Measurements from ENCODE around the gene GNB5.

Gene GNB5

DNA sequence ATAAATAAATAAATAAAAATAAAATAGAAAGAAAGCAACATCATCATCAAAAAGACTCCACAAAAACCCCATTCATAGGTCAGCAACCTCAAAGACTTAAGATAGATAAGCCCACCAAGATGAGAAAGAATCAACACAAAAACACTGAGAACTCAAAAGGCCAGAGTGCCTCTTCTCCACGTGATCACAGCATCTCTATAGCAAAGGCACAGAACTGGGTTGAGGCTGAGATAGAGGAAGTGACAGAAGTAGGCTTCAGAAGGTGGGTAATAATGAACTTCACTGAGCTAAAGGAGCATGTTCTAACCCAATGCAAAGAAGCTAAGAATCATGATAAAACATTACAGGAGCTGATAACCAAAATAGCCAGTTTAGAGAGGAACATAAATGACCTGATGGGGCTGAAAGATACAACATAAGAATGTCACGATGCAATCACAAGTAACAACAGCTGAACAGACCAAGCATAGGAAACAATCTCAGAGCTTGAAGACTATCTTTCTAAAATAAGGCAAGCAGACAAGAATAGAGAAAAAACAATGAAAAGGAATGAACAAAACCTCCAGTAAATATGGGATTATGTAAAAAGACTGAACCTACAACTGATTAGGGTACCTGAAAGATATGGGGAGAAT is 26.4 kb downstream of the GNB5 start:
- DNase-seq = no peak

DNA sequence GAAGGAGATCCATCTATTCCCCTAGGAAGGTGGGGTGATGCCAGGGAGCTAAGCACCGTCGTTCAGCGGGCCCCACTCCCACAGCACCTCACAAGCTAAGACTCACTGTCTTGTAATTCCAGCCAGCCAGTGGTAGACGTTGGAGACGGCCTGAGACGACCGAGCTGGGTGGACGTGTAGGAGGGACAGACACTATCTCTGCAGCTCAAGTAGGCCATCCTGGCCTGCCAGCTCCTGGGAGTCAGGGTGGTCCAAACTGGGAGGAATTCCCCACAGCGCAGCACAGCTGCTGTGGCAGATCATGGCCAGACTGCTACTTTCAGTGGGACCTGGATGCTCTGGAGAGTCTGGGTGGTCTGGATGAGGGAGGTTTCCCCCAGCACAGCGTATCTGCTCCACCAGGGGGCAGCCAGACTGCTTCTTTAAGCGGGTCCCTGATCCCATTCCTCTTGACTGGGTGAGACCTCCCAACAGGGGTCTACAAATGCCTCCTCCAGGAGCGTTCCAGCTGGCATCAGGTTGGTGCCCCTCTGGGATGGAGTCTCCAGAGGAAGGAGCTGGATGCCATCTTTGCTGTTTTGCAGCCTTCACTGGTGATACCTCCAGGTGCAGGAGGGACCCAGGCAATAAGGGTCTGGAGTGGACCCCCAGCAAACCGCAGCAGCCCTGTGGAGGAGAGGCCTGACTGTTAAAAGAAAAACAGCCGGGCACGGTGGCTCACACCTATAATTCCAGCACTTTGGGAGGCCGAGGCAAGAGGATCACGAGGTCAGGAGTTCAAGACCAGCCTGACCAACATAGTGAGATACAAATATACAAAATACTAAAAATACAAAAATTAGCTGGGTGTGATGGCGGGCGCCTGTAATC is 27.6 kb downstream of the GNB5 start:
- DNase-seq = no peak

DNA sequence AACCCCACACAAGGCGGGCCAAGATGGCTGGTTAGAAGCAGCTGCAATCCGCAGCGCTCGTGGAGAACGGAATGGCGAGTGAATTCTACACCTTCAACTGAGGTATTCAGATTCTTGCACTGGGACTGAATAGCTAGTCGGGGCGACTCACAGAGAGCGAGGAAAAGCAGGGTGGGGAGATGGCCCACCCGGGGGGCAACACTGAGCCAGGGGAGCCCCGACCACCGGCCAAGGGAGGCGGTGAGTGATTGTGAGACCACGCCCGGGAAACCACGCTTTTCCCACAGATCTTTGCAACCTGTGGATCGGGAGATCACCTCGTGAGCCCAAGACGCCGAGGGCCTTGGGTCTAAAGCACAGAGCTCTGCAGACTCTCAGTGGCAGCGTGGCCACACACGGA is 28.3 kb downstream of the GNB5 start:
- DNase-seq = no peak

DNA sequence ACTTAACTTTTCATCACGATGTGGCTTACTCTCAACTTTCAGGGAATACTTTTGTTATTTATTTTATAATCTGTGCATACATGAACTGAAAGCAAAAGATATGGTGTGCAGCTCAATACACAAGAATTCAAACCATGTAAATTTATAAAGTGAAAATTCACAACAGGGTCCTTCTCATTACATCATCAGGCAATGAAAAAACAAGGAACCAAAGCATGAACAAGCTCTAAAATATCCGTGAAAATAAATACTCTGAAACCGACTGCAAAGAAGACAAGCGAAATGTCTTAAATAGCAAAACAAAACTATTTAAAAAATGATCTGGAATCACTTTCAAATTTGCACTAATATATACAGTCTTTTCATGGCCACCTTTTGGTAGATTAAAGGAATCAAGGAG is 28.9 kb downstream of the GNB5 start:
- DNase-seq = no peak

DNA sequence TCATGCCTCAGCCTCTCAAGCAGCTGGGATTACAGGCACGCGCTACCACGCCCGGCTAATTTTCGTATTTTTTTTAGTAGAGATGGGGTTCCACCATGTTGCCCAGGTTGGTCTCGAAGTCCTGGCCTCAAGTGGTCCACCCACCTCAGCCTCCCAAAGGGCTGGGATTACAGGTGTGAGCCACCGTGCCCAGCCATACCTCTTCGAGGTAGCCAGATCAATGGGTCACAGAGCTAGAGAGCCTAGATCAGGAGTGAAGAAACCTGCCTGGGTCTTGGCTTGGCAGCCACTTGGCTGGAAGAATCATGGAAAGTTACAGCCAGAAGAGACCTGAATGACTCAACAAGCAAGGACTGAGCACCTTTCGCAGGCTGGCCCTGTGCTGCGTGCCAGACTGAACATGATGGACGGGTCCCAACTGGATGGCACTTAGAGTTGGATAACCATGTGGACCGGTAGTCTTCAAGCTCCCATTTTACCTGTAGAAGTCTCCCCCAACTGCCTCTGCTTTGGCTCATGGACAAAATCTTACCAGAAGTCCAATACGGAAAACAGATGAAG is 29.7 kb downstream of the GNB5 start:
- no peak for DNase-seq

DNA sequence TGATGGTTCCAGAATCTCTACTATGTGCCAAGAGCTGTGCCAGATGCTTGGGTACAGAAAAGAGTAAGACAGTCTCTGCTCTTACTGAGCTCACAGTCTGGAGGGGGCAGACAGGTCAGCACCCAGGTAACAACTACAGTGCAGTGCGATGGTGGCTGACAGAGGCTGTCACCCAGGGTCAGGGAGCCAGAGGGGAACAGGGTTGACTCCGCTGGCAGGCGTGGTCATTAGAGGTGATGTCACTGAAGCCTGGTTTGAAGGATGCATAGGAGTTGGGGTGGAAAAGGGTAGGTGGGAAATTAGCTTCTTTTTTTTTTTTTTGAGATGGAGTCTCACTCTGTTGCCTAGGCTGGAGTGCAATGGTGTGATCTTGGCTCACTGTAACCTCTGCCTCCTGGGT is 31.5 kb downstream of the GNB5 start:
- no peak for DNase-seq

DNA sequence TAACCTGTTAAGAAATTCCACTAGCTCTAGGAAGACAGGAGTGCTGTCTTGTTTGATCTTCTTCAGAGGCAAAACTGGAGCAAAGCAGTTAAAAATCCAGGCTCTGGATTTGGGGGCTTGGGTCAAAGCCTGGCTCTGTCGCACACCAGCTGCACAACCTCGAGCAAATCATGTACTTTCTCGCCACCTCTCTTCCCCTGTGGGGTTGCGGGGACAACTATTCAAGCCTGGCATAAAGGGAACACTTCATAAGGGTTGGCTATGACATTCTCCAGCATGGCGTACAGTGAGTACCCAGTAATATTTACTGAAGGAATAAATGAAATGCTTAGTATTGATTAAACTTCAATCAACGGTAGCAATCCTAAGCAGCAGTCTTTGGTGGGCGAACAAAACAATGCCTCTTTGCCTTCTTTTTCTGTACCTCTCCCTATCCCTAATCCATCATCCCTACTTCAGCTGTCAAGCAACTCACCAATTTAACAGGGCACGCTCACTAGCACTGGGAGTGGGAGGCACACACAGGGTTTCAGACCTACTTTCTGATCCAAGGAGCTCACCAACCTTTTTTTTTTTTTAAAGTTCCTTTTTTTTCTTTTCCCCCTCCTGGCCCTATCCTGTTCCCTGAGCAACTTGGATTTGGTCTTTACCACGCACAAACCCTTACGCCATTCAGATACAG is 33.0 kb downstream of the GNB5 start:
- DNase-seq = no peak

DNA sequence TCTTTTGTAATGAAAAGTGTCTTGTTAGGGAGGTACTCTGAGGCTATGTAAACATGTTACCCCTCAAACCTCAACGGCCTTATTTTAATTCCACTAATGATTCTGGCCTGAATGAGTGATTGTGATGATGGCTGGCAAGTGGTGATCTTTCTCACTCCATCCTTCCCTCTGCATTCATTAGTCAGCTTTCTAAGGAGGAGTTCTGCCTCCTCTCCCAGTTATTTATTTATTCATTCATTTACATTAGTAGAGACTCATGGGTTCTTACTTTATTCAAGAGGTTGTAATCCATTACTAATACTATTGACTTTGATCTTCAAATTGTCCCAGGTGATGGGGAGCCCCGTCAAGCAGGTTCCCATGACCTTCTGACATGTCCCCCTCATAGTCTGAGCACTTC is 35.3 kb downstream of the GNB5 start:
- DNase-seq = no peak

DNA sequence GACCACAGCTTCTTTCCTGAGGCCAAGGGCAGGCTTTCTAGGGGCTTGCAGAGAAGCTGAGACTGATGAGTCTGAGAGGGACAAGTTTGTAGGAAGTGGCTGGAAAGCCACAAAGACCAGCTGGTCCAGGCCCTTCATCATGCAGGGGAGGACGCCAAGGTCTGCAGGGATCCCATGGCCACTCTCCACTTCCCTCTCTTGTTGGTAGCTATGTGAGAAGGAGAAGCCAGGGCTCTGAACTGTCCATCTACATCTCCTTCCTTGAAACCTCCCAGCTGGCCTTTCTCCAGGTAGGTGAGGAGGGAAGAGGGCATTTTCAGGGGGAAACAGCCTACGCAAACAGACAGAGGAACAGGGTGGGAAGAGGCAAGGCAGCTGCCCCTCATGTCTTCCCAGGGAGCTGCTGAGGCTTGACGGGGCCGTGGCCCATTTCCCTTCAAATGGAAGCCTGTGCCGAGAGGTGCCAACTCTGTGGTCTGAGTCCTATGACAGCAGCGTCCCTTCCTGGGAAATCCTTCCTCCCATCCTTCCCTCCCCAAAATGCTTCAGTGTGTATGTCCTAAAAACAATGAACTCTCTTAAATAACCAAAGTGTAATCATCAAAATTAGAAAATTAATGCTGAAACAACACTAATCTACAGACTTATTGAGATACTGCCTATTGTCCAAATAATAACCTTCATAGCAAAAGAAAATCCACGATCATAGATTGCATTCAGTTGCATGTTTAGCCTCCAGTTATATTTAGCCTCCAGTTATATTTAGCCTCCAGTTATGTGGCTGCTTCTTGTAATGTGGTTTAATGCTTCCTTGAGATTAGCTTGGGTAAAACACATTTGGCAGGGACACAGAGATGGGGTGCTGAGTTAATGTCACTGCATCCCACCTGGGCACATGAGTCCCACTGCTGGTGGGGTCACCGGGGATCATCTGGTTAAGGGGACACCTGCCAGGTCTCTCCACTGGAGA is 36.0 kb downstream of the GNB5 start:
- DNase-seq = no peak

DNA sequence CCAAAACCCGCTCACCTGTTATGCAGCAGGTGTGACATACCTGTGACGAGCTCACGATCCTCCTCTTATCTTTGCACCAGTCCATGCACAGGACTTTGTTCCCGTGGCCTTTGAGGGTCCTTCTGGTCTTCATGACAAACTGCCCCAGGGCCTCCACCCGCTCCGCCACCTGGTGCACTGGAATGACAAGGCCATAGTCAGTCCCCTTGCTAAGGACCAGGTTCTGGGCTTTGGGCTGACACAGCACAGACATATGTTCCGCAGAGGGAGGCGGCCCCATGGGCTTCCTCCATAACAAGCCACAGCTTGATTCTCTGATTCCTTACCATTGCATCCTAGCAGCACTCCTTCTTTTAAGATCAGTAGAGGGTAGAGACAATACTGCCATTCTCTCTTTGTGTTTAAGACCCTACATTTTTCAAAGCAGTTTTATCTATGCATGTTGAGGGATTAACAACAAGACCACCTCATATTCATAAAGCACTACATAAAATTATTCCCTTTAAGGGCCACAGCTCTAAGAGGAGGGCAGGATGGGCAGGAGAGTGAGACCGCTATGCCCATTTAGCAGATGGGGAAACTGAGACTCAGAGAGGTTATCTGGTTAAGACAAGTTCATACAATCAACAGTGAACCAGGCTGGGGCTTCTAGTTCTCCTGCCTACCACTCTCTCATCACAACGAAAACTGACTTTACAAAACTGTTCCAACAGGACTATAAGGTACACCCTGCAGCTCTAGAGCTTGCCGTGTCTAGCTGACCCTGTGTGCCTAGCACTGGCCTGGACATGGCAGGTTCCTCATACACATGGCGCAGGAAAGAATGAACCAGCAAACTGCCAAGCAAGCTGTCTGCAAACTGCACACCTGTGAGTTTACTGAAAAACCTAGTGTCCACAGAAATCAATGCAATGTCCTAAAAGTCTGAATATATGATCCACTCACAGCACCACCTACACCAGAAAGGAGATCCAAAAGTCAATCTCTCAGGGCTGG is 37.0 kb downstream of the GNB5 start:
- DNase-seq = no peak

DNA sequence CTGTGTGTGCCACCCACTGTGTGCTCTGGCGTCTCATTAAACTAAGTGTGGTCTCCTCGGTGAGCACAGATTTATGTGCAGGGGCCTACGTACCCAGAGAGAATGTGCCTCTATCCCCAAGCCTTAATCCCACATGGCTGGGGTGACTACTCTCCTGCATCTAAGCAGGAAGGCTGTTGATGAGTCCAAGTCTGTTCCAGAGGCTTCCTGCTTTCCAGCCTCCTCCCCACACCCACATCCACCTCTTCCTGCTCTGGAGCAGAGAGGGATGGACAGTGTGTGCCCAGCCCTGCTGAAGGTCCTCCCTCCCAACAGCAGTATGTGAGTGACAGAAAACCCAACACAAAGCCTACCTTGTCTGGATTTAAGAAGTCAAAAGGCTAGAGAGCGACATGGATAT is 39.8 kb downstream of the GNB5 start:
- DNase-seq = no peak

DNA sequence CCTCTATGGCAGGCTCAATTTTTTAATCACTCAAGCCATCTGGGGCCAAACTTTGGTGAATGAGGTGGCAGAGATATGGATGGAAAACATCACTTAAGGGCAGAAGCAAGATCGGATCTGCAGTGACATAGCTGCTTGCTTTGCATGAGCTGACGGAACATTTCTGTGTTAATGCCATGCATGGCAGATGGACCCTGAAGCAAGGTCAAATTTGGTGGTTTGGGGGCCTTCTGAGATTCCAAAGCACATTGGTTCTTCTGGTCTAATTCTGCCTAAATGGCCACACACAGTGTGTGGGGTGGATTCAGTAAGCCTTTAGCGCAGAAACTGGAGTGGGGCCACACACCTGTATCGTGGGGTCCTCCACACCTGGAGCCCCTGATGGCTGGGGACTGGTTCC is 40.3 kb downstream of the GNB5 start:
- no peak for DNase-seq

DNA sequence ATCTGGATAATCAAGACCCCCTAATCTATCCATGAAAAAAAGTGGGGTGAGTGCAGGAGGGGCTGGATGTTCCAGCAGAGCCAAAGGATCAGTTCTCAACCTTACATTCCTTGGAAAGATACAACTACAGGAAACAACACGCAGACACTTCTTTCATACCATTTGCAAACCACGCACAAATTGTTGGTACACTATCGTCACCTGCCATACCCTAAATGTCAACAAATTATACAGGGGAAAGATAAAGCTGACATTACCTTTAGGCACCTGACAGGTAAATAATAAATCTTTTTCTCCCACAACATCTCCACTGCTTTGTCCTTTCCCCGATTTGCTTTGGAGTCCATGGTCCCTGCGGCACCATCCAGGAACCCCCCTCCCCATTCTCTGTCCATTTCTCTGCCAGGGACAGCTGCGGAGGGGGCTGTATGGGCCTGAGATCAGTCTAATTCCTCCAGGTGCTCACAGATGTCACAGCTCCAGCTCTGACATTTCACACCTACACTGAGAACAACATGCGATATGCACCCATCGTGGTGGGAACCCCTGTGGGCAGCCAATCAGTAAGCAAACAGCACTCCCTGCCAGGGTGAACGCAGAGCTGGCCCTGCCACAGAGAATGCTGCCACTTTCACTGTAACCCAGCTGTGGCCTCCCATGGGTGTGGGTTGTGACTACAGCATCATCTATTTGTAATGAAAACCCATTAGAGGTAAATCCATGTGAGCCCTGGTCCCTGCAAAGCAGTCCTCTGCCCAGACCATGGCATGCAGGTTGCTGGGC is 41.0 kb downstream of the GNB5 start:
- no peak for DNase-seq

DNA sequence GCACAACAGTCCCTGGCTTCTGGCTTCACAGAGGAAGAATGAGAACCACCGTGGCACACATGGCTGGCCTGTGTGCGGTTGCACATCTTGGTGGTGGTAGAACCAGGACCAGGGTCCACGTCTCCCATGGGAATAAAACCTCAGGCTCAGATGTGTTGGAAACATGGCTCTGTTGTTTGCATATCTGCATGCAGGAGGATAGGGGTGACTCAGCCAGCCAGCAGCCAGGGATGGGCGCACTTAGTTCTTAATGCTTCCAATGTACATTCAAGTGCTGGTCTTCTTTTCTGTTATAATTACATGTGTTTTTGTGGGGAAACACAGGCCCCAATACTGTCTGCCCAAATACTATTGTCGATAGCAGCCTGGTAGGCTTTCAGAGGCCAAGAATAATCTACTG is 42.8 kb downstream of the GNB5 start:
- no peak for DNase-seq

DNA sequence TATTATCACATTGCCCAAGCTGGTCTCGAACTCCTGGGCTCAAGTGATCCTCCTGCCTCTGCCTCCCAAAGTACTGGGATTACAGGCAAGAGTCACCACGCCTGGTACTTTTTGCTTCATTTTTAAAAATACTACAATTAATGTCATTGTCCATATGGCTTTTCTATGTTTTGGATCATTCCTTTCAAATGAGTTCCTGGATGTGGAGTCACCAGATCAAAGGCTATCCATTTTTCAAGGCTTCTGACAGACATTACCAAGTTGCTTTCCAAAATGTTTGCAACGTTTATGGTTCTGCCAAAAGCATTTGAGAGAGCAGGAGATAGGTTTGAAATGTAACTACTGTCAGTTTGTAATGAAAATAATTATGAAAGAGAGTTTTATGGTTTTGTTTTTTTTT is 44.4 kb downstream of the GNB5 start:
- DNase-seq = no peak

DNA sequence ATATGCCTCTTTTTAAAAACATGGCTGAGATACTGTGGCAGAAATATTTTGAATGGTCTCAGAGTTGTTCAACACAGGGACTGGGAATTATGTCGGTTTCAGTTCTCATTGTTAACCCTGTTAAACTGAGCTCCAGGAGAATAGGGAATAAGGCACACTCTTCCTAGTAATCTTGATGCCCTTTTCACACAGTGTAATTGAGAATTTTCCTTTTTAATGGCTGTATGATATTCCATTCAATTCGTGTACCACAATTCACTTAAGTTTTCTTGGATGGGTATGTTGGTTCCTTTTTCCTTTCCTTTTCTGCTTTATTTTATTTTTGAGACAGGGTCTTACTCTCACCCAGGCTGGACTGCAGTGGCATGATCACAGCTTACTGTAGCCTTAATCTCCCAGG is 44.9 kb downstream of the GNB5 start:
- no peak for DNase-seq

DNA sequence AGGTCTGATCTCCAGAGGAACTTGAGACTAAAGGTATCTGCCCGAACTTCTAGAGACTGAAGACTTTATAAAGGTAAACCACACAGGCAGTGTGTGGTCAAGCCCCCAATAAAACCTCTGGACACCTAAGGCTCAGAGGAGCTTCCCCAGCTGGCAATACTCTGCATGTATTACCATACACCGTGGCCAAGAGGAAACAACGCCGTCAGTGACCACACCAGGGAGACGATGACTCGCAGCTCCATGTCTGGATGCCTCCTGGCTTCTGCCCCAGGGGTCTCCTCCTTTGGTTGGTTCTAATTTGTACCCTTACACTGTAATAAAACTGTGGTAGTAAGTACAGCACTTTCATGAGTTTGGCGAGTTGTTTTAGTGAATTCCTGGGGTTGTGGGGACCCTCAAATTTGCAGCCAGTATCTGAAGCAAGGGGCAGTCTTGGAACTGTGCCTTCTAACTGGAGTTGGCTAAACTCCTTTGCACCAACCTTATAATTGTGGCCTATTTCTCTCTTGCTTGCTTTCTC is 46.5 kb downstream of the GNB5 start:
- no peak for DNase-seq

DNA sequence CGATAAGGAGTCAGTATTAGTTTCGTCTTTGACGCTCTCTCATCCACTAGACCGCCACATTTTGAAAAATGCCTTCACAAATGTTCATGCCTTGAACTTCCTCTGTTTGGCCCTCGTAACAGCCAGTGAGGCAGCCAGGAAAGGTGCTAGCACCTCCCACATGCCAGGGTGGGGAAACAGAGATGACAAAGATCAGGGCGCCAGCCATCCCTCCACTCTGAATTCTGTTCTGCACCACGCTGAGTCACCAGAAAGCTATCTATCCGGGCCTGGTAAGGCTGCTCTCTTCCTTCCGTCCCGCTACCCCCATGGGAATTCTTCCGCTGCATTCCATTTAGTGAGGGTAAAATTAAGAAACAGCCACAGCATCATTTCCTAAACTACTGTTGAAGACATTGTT is 47.3 kb downstream of the GNB5 start:
- no peak for DNase-seq

DNA sequence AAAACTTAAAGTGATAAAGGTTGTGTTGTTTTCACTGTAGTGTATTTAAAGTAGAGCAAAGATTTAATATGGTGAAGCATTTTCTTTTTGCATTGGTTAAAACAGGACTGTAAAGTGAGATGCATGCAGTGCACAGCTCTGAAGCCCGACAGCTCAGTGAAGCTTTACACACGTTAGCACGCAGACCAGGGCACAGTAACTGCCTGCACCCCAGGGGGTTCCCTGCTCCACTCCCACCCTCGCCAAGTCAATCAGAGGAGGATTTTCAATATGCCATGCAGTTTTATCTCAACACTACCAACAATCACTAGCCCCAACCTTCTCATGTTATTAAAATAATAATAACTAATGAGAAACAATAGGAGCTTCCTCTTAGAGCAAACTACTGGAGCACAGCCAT is 50.5 kb downstream of the GNB5 start:
- DNase-seq = no peak

All from NCI-H1048 (cell line).